ENCODE results near the gene OR52E6. TPM values are rescaled to one million over a fixed set of nuclear protein-coding genes. Genes with fewer than 3 reads are reported as not detected.

Gene OR52E6
- total RNA-seq, 1 experiment from 2014 or later, result not detected

- H3K27ac Mint-ChIP-seq, result no peak overlapping the region
- CTCF ChIA-PET, result no interaction called here
- peaks cover 19% of the 10 kb centered on the region for H3K4me1 Mint-ChIP-seq
- DNase-seq (ENCODE audit: low spot score) (no peak), ATAC-seq (no peak)
- no peaks in the 10 kb centered on the region for H3K27me3 Mint-ChIP-seq (ENCODE audit: low read depth)
- H3K9me3 Mint-ChIP-seq, result peaks cover 12% of the 10 kb centered on the region
- no peak overlapping the region for H3K4me3 Mint-ChIP-seq
- POLR2A ChIA-PET, result no interaction called here
- no peaks in the 10 kb centered on the region; the same call in 1 of the 2 replicates for H3K36me3 Mint-ChIP-seq
- TF ChIP-seq NR2C2 (CRISPR knock-in tag; IDR thresholded peaks at IDR 0.05) (no peak), ZNF281 (CRISPR knock-in tag; IDR thresholded peaks at IDR 0.05) (no peak), AFF4 (CRISPR knock-in tag; IDR thresholded peaks at IDR 0.05; ENCODE audit: borderline replicate concordance) (no peak), ZNF423 (CRISPR knock-in tag; IDR thresholded peaks at IDR 0.05) (no peak), E2F1 (CRISPR knock-in tag; IDR thresholded peaks at IDR 0.05) (no peak), NR1H2 (CRISPR knock-in tag; IDR thresholded peaks at IDR 0.05) (no peak), GTF2I (CRISPR knock-in tag; conservative IDR thresholded peaks at IDR 0.05) (no peak), GRHL2 (CRISPR knock-in tag; IDR thresholded peaks at IDR 0.05; ENCODE audit: insufficient replicate concordance, severe bottlenecking) (no peak), ARID4B (CRISPR knock-in tag; IDR thresholded peaks at IDR 0.05; ENCODE audit: borderline replicate concordance) (no peak), USF2 (CRISPR knock-in tag; IDR thresholded peaks at IDR 0.05) (no peak), IRF2 (CRISPR knock-in tag; IDR thresholded peaks at IDR 0.05; ENCODE audit: borderline replicate concordance, low read depth) (no peak), E2F4 (CRISPR knock-in tag; IDR thresholded peaks at IDR 0.05; ENCODE audit: borderline replicate concordance, low read depth) (no peak), RELA (CRISPR knock-in tag; IDR thresholded peaks at IDR 0.05; ENCODE audit: borderline replicate concordance) (no peak), ZBTB43 (CRISPR knock-in tag; IDR thresholded peaks at IDR 0.05) (no peak), TEAD1 (CRISPR knock-in tag; IDR thresholded peaks at IDR 0.05) (no peak), CTCF (IDR thresholded peaks at IDR 0.05) (no peak), RORB (CRISPR knock-in tag; IDR thresholded peaks at IDR 0.05) (no peak)
These were observed 8.3 kb downstream of the OR52E6 start for GRCh38 chr11:5833446-5833845.

All from WTC11 (cell line).